Measurements from ENCODE around the gene TMEM145. TPM values are rescaled to one million over a fixed set of nuclear protein-coding genes. Genes with fewer than 3 reads are reported as not detected.
A peak's percentile ranks its signal among the peaks of the same experiment; 100 is the strongest.

TMEM145 gene
- total and polyA plus RNA-seq, 5 donors from 2014 or later, result not detected

- no peaks in the 10 kb centered on the region for H3K27me3 Mint-ChIP-seq
Measured at GRCh38 chr19:42292042-42292960, 20.8 kb upstream of the TMEM145 start.

GRCh38 chr19:42292963-42293362 is 20.1 kb upstream of the TMEM145 start:
- Histone ChIP-seq H3K4me1 (ENCODE audit: control insufficient read depth, insufficient read depth, low read length, poor library complexity, severe bottlenecking) (peaks cover 3% of the 10 kb centered on the region), H3K9me3 (ENCODE audit: control insufficient read depth in 2 of 2, low read length in 2 of 2) (no peaks in the 10 kb centered on the region), H3K4me3 (ENCODE audit: low read depth, low read length) (no peak overlapping the region), H3K27ac (ENCODE audit: insufficient read depth, low read length, poor library complexity, severe bottlenecking) (no peak overlapping the region), H3K27me3 (ENCODE audit: control insufficient read depth, insufficient read depth, low read length) (no peaks in the 10 kb centered on the region), H3K36me3 (ENCODE audit: control insufficient read depth, insufficient read depth, low read length) (peaks cover 47% of the 10 kb centered on the region)
- H3K27ac Mint-ChIP-seq, result no peak overlapping the region
- no peak for DNase-seq
- H3K36me3 Mint-ChIP-seq, result peaks cover 5% of the 10 kb centered on the region
- H3K4me1 Mint-ChIP-seq, result peaks cover 0 to 20% (median 9%) of the 10 kb centered on the region in 4 donors
- H3K4me3 Mint-ChIP-seq, result no peak overlapping the region
- no peaks in the 10 kb centered on the region for H3K9me3 Mint-ChIP-seq
- no peaks in the 10 kb centered on the region for H3K27me3 Mint-ChIP-seq
- ATAC-seq (ENCODE audit: low read depth in 2 of 2), result no peak

More at GRCh38 chr19:42292042-42292960, 20.8 kb upstream of the TMEM145 start:
- H3K4me1 Mint-ChIP-seq, result peaks cover 0 to 24% (median 9%) of the 10 kb centered on the region in 4 donors
- H3K27me3 ChIP-seq (ENCODE audit: control insufficient read depth, insufficient read depth, low read length), result no peaks in the 10 kb centered on the region
- no peak overlapping the region for H3K27ac ChIP-seq (ENCODE audit: insufficient read depth, low read length, poor library complexity, severe bottlenecking)
- H3K4me1 ChIP-seq (ENCODE audit: control insufficient read depth, insufficient read depth, low read length, poor library complexity, severe bottlenecking), result peaks cover 3% of the 10 kb centered on the region
- H3K36me3 Mint-ChIP-seq, result peaks cover 5% of the 10 kb centered on the region
- H3K9me3 ChIP-seq (ENCODE audit: control insufficient read depth in 2 of 2, low read length in 2 of 2), result no peaks in the 10 kb centered on the region
- no peaks in the 10 kb centered on the region for H3K9me3 Mint-ChIP-seq
- H3K36me3 ChIP-seq (ENCODE audit: control insufficient read depth, insufficient read depth, low read length), result peaks cover 54% of the 10 kb centered on the region
- H3K27ac Mint-ChIP-seq, result peak overlapping the region in 1 of 3 donors; percentile 81
- no peak for ATAC-seq (ENCODE audit: low read depth in 2 of 2)
- no peak overlapping the region for H3K4me3 ChIP-seq (ENCODE audit: low read depth, low read length)
- DNase-seq, result no peak
- H3K4me3 Mint-ChIP-seq, result no peak overlapping the region

GRCh38 chr19:42293540-42293939 is 19.6 kb upstream of the TMEM145 start:
- Mint-ChIP-seq H3K36me3 (peaks cover 5% of the 10 kb centered on the region), H3K27me3 (no peaks in the 10 kb centered on the region), H3K4me3 (peak overlapping the region in 1 of 4 donors; percentile 21), H3K9me3 (no peaks in the 10 kb centered on the region), H3K27ac (no peak overlapping the region), H3K4me1 (peaks cover 0 to 20% (median 9%) of the 10 kb centered on the region in 4 donors)
- Histone ChIP-seq H3K4me3 (ENCODE audit: low read depth, low read length) (no peak overlapping the region), H3K4me1 (ENCODE audit: control insufficient read depth, insufficient read depth, low read length, poor library complexity, severe bottlenecking) (peaks cover 3% of the 10 kb centered on the region), H3K27ac (ENCODE audit: insufficient read depth, low read length, poor library complexity, severe bottlenecking) (no peak overlapping the region), H3K27me3 (ENCODE audit: control insufficient read depth, insufficient read depth, low read length) (no peaks in the 10 kb centered on the region), H3K9me3 (ENCODE audit: control insufficient read depth in 2 of 2, low read length in 2 of 2) (no peaks in the 10 kb centered on the region), H3K36me3 (ENCODE audit: control insufficient read depth, insufficient read depth, low read length) (peaks cover 41% of the 10 kb centered on the region)
- ATAC-seq (ENCODE audit: low read depth in 2 of 2), result no peak
- DNase-seq, result no peak

GRCh38 chr19:42293948-42294347 is 19.2 kb upstream of the TMEM145 start:
- H3K27ac ChIP-seq (ENCODE audit: insufficient read depth, low read length, poor library complexity, severe bottlenecking), result no peak overlapping the region
- peaks cover 37% of the 10 kb centered on the region for H3K36me3 ChIP-seq (ENCODE audit: control insufficient read depth, insufficient read depth, low read length)
- DNase-seq, result no peak
- H3K4me3 ChIP-seq (ENCODE audit: low read depth, low read length), result no peak overlapping the region
- Mint-ChIP-seq H3K4me3 (peak overlapping the region in 2 of 4 donors; percentile 21 to 58), H3K36me3 (peaks cover 5% of the 10 kb centered on the region), H3K9me3 (no peaks in the 10 kb centered on the region), H3K27ac (no peak overlapping the region), H3K27me3 (no peaks in the 10 kb centered on the region), H3K4me1 (peaks cover 0 to 20% (median 9%) of the 10 kb centered on the region in 4 donors)
- H3K27me3 ChIP-seq (ENCODE audit: control insufficient read depth, insufficient read depth, low read length), result no peaks in the 10 kb centered on the region
- no peak for ATAC-seq (ENCODE audit: low read depth in 2 of 2)
- peaks cover 3% of the 10 kb centered on the region for H3K4me1 ChIP-seq (ENCODE audit: control insufficient read depth, insufficient read depth, low read length, poor library complexity, severe bottlenecking)
- H3K9me3 ChIP-seq (ENCODE audit: control insufficient read depth in 2 of 2, low read length in 2 of 2), result no peaks in the 10 kb centered on the region

- Histone ChIP-seq H3K27ac (ENCODE audit: insufficient read depth, low read length, poor library complexity, severe bottlenecking) (no peak overlapping the region), H3K36me3 (ENCODE audit: control insufficient read depth, insufficient read depth, low read length) (peaks cover 31% of the 10 kb centered on the region), H3K4me1 (ENCODE audit: control insufficient read depth, insufficient read depth, low read length, poor library complexity, severe bottlenecking) (peaks cover 3% of the 10 kb centered on the region), H3K4me3 (ENCODE audit: low read depth, low read length) (no peak overlapping the region), H3K27me3 (ENCODE audit: control insufficient read depth, insufficient read depth, low read length) (no peaks in the 10 kb centered on the region), H3K9me3 (ENCODE audit: control insufficient read depth in 2 of 2, low read length in 2 of 2) (no peaks in the 10 kb centered on the region)
- ATAC-seq (ENCODE audit: low read depth in 2 of 2) (no peak), DNase-seq (no peak)
- Mint-ChIP-seq H3K9me3 (no peaks in the 10 kb centered on the region), H3K27me3 (no peaks in the 10 kb centered on the region), H3K4me1 (peaks cover 0 to 20% (median 9%) of the 10 kb centered on the region in 4 donors), H3K4me3 (peak overlapping the region in 1 of 4 donors; percentile 58), H3K27ac (no peak overlapping the region), H3K36me3 (peaks cover 5% of the 10 kb centered on the region)
Measured at GRCh38 chr19:42294471-42295137, 18.5 kb upstream of the TMEM145 start.

- no peak for ATAC-seq (ENCODE audit: low read depth in 2 of 2)
- H3K27ac Mint-ChIP-seq, result no peak overlapping the region
Measured at GRCh38 chr19:42295342-42295741, 17.8 kb upstream of the TMEM145 start.

GRCh38 chr19:42295831-42296525 is 17.1 kb upstream of the TMEM145 start:
- Mint-ChIP-seq H3K27ac (peak overlapping the region in 2 of 3 donors; percentile 20 to 78), H3K27me3 (no peaks in the 10 kb centered on the region)

More at GRCh38 chr19:42295342-42295741, 17.8 kb upstream of the TMEM145 start:
- Histone ChIP-seq H3K27ac (ENCODE audit: insufficient read depth, low read length, poor library complexity, severe bottlenecking) (no peak overlapping the region), H3K9me3 (ENCODE audit: control insufficient read depth in 2 of 2, low read length in 2 of 2) (no peaks in the 10 kb centered on the region), H3K36me3 (ENCODE audit: control insufficient read depth, insufficient read depth, low read length) (peaks cover 25% of the 10 kb centered on the region), H3K4me1 (ENCODE audit: control insufficient read depth, insufficient read depth, low read length, poor library complexity, severe bottlenecking) (peaks cover 3% of the 10 kb centered on the region), H3K4me3 (ENCODE audit: low read depth, low read length) (no peak overlapping the region), H3K27me3 (ENCODE audit: control insufficient read depth, insufficient read depth, low read length) (no peaks in the 10 kb centered on the region)
- DNase-seq, result no peak
- Mint-ChIP-seq H3K9me3 (no peaks in the 10 kb centered on the region), H3K4me3 (peak overlapping the region in 2 of 4 donors; percentile 21 to 84), H3K36me3 (peaks cover 5% of the 10 kb centered on the region), H3K4me1 (peaks cover 0 to 25% (median 9%) of the 10 kb centered on the region in 4 donors), H3K27me3 (no peaks in the 10 kb centered on the region)

More at GRCh38 chr19:42295831-42296525, 17.1 kb upstream of the TMEM145 start:
- peak overlapping the region in 1 of 4 donors; percentile 84 for H3K4me3 Mint-ChIP-seq
- ATAC-seq (ENCODE audit: low read depth in 2 of 2), result peak; percentile 84 to 86
- H3K9me3 Mint-ChIP-seq, result no peaks in the 10 kb centered on the region
- Histone ChIP-seq H3K4me1 (ENCODE audit: control insufficient read depth, insufficient read depth, low read length, poor library complexity, severe bottlenecking) (peaks cover 3% of the 10 kb centered on the region), H3K36me3 (ENCODE audit: control insufficient read depth, insufficient read depth, low read length) (peaks cover 23% of the 10 kb centered on the region), H3K9me3 (ENCODE audit: control insufficient read depth in 2 of 2, low read length in 2 of 2) (no peaks in the 10 kb centered on the region), H3K27me3 (ENCODE audit: control insufficient read depth, insufficient read depth, low read length) (no peaks in the 10 kb centered on the region), H3K27ac (ENCODE audit: insufficient read depth, low read length, poor library complexity, severe bottlenecking) (no peak overlapping the region), H3K4me3 (ENCODE audit: low read depth, low read length) (no peak overlapping the region)
- peaks cover 0 to 30% (median 10%) of the 10 kb centered on the region in 4 donors for H3K4me1 Mint-ChIP-seq
- DNase-seq, result peak; percentile 78 to 85 (median 81)
- H3K36me3 Mint-ChIP-seq, result peaks cover 5% of the 10 kb centered on the region
